ENCODE measurements around the gene ZBTB48.

ZBTB48 gene

DNA sequence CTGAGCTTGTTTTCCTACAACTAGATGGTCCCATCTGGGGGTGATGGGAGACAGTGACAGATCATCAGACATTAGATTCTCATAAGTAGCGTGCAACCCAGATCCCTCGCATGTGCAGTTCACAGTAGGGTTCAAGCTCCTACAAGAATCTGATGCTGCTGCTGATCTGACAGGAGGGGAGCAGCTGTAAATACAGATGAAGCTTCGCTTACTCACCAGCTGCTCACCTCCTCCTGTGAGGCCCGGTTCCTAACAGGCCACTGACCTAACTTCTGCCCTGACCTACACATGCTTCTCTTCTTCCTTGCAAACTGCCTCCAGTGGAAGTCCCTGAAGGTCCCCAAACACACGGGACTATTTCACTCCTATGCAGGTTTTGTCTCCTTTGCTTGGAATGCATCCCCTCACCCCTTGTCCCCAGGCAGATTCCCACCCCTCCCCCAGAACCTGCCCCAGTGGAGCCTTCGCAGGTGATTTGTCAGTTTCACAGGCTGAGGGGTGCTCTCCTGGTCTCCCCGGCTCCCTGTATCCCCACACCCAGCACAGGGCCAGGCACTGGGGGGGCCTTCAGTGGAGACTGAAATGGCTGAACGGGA lies 5.7 kb upstream of the ZBTB48 start:
- DNase-seq, result no peak

DNA sequence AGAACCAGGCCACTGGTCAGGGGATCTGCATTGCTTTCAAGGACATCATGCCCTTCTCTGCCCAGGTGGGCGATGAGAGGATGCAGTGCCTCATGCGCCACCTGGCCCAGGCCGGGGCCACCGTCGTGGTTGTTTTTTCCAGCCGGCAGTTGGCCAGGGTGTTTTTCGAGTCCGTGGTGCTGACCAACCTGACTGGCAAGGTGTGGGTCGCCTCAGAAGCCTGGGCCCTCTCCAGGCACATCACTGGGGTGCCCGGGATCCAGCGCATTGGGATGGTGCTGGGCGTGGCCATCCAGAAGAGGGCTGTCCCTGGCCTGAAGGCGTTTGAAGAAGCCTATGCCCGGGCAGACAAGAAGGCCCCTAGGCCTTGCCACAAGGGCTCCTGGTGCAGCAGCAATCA lies 5.0 kb upstream of the ZBTB48 start:
- DNase-seq, result no peak

- no peak for DNase-seq
Measured at GRCh38 chr1:6577831-6578525, 1.8 kb upstream of the ZBTB48 start.

- no peak for DNase-seq
Measured at GRCh38 chr1:6578624-6579373, 995 bp upstream of the ZBTB48 start.

DNA sequence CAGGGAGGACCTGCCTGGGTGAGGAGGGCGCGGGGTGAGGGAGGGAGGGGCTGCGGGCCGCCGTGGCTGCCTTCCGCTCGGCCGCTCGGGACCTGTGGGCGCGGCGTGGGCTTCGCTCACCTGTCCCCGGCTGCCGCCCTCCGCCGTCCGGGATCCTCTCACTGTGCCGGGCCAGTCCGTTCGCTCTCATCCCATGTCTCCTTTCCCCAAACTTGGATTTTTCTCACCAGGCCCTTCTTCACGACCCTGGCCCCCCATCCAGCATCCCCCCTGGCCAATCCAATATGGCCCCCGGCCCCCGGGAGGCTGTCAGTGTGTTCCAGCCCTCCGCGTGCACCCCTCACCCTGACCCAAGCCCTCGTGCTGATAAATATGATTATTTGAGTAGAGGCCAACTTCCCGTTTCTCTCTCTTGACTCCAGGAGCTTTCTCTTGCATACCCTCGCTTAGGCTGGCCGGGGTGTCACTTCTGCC lies 362 bp downstream of the ZBTB48 start:
- no peak for DNase-seq

DNA sequence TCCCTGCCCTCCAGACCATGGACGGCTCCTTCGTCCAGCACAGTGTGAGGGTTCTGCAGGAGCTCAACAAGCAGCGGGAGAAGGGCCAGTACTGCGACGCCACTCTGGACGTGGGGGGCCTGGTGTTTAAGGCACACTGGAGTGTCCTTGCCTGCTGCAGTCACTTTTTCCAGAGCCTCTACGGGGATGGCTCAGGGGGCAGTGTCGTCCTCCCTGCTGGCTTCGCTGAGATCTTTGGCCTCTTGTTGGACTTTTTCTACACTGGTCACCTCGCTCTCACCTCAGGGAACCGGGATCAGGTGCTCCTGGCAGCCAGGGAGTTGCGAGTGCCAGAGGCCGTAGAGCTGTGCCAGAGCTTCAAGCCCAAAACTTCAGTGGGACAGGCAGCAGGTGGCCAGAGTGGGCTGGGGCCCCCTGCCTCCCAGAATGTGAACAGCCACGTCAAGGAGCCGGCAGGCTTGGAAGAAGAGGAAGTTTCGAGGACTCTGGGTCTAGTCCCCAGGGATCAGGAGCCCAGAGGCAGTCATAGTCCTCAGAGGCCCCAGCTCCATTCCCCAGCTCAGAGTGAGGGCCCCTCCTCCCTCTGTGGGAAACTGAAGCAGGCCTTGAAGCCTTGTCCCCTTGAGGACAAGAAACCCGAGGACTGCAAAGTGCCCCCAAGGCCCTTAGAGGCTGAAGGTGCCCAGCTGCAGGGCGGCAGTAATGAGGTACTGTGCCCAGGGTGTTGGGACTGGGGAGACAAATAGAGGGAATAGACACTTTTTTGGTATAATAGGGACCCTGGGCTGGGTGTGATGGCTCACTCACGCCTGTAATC lies 1.0 kb downstream of the ZBTB48 start:
- no peak for DNase-seq

DNA sequence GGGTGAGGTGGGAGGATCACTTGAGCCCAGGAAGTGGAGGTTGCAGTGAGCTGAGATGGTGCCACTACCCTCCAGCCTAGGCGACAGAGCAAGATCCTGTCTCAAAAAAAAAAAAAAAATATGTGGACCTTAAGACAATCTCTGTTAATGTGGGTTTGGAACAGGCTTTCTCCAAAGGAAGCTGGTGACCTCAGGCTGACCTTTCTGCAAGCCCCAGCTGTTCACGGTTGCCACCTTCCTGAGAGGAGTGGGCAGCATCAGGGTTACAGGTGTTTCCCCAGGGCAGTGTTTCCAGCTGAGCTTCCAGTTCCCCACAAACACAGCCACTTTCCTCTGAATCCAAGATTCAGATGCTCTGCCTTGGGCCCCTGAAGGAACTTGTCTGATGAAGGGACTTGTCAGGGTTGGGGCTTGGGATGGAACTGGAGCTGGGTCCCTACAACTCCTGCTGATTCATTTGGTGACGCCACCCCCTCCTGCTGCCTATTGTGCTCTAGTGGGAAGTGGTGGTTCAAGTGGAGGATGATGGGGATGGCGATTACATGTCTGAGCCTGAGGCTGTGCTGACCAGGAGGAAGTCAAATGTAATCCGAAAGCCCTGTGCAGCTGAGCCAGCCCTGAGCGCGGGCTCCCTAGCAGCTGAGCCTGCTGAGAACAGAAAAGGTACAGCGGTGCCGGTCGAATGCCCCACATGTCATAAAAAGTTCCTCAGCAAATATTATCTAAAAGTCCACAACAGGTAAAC lies 1.9 kb downstream of the ZBTB48 start:
- no peak for DNase-seq

- no peak for DNase-seq
Measured at GRCh38 chr1:6582370-6582769, 2.6 kb downstream of the ZBTB48 start.

DNA sequence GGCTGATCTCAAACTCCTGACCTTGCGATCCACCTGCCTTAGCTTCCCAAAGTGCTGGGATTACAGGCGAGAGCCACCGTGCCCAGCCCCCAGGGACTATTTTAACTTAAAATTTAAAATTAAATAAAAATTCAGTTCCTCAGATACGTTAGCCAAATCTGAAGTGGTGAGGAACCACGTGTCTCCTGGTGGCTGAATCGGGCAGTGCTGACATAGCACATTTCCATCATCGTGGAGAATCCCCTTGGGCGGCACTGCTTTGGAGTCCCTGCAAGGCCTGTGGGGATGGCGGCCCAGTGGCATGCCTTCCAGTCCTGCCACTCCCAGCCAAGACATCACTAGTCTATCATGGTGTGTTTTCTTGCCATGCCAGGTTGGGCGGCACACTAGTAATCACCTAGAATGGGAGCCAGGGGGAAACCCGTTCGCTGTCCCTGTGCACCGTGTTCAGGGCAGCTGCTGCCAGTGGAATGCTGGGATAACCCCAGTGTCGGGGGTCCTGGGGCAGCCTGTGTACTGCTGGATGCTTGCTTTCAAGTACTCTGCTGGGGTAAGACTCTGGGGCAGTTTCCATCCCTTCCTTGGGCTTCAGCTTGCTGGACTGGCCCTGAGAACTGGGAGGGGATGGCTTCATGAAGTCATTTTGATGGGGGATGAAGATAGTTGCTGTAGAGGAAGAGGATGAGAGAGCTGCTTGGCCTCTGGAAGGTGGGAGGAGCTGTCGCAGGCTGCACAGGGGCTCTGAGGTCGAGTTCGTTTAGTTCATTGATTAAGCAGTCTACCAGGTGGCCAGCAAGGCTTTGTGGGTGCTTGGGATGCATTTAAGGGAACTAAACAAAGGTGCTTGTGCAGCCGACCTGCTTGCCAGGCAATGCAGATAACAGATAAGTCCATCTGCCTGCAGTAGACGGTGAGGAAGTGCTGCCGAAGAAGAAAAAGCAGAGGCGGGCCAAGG lies 4.6 kb downstream of the ZBTB48 start:
- DNase-seq, result no peak

DNA sequence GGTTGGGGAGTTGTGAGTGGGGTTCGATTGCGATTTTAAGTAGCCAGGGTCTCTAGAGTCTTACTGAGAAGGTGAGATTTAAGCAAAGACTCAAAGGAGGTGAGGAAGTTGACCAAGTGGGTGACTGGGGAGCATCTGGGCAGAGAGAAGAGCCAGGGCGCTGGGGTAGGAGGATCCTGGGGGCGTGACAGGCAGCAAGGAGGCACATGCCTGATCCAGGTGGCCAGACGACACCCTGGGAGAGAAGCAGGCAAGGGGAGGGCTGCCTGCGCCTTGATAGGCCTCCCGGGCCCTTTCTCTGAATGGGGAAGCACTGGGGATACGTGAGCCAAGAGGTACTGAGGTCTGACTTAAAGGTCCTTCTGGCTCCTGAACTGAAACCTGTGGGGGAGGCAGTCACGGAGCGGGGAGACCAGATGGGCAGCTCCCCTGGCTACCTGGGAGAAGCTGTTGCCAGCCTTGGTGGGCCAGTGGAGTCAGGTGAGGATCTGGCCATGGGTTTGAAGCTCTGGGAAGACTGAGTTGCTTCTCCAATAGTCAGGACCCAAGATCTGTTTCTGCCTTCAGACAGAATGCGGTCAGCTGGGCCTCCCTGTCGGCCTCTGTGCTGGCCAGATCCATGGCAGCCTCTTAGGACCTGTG lies 5.4 kb downstream of the ZBTB48 start:
- DNase-seq, result no peak

GRCh38 chr1:6585841-6586240 lies 6.0 kb downstream of the ZBTB48 start:
- DNase-seq, result no peak

DNA sequence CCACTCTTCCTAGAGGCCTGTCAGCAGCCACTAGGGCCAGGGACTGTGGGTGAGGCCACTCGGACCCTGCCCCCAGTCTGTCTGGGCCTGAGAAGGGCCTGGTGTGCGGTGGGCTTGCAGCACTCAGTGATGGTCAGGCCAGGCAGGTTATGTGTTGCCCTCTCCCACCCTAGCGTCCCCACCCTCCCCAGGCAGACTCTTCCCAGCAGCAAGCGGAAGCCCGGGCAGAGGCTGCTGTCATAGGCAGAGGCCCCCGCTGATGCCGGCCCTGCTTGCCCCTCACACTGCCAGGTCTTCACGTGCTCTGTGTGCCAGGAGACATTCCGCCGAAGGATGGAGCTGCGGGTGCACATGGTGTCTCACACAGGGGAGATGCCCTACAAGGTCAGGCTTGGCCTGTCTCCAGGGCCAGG lies 6.6 kb downstream of the ZBTB48 start:
- no peak for DNase-seq

DNA sequence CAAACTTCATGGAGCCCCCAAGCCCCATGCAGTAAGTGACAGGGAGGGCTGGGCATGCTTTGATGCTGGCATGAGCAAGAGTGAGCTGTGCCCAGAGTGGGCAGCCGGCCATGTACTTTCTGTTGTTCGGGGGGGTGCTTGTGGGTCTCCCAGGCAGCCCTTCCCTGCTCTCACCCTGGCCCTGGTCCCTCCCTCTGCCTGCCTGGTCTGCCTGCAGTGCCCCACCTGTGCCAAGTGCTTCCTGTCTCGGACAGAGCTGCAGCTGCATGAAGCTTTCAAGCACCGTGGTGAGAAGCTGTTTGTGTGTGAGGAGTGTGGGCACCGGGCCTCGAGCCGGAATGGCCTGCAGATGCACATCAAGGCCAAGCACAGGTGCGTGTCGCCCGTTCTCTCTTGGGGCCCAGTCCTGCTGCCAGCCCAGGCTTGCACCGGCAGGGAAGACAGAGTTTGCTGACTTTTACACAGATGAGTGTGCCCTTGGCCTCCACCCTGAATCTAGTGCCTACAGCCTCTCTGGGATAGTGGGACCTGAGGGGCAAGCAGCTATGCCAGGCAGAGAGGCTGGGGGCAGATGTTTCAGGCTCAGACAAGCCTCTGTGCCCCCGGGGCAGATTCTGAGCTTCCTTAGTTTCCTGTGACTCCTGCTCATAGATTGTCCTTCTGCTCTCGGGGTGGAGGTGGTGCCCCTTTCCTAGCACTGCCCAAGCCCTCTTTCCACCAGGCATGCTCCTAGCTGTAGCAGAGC lies 7.6 kb downstream of the ZBTB48 start:
- no peak for DNase-seq

- DNase-seq, result no peak
Measured at GRCh38 chr1:6588128-6588892, 8.5 kb downstream of the ZBTB48 start.

DNA sequence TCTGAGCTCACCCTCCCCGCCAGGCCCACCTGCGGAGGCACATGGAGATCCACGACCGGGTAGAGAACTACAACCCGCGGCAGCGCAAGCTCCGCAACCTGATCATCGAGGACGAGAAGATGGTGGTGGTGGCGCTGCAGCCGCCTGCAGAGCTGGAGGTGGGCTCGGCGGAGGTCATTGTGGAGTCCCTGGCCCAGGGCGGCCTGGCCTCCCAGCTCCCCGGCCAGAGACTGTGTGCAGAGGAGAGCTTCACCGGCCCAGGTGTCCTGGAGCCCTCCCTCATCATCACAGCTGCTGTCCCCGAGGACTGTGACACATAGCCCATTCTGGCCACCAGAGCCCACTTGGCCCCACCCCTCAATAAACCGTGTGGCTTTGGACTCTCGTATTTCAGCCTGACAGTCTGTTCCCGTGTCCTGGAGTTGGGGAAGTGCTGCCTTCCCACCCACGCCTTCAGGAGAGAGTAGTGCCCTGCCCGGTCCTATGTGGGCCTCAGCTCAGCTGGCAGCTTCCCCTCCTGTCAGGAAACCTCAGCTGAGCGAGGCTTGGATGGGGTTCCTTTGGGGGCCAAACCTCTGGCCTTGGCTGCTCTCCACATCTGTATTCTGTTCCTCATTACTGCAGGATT lies 9.2 kb downstream of the ZBTB48 start:
- no peak for DNase-seq

- no peak for DNase-seq
Measured at GRCh38 chr1:6590046-6590445, 10.3 kb downstream of the ZBTB48 start.

DNA sequence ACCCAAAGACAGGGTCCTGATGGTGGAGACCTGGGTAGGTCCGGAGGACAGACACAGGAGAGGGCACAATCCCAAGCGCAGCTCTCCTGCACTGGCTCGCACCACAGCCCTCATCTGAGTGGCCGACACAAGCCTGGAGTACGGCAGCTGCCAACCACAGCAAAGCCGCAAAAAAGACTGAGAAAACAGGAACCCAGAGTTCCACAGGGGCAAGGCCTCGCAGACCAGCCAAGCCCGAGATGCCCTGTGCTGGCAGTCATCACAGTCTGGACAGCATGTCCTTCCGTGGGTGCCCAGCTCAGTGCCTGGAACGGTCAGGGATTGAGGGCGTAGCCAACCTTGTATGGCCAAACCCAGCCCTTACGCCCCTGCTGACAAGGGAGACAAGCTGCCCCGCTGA lies 11.4 kb downstream of the ZBTB48 start:
- DNase-seq, result no peak

DNA sequence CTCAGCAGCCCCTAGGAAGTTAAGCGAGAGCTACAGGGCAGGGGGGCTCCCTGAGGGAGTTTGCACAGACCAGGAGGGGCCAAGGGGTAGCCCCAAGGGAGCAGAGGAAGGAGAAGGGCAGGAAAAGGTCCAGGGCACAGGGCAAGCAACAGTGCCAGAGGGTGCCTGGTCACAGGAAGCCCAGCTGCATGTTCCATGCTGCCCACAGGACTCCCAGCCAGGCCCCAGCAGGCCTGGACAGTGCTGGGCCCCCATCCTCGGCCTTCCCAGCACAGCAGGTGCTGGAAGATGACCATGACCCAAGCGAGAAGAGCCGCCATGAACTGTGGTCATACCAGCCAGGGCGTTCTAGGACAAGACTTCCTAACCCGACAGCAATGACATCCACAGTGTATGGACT lies 11.8 kb downstream of the ZBTB48 start:
- DNase-seq, result no peak

- no peak for DNase-seq
Measured at GRCh38 chr1:6592441-6592840, 12.6 kb downstream of the ZBTB48 start.

Measured in NCI-H1436 (cell line).